Islet precursor cell (in vitro differentiated cells): ENCODE measurements around the gene AHSG.

Source experiments
- DNase-seq: peaks from one replicate; pipeline ENCODE4 v3.0.0-alpha.2; 2018

The AHSG gene

GRCh38 chr3:186594591-186595113 lies 18.2 kb upstream of the AHSG start:
- no peak for DNase-seq

- peak; percentile 87 for DNase-seq
Observed at GRCh38 chr3:186596568-186597287, 16.1 kb upstream of the AHSG start.

- peak; percentile 81 for DNase-seq
Observed at GRCh38 chr3:186598108-186598784, 14.6 kb upstream of the AHSG start.

GRCh38 chr3:186598794-186599141 lies 14.1 kb upstream of the AHSG start:
- DNase-seq: no peak

- DNase-seq: no peak
Observed at GRCh38 chr3:186599142-186599784, 13.6 kb upstream of the AHSG start.

GRCh38 chr3:186599785-186600166 lies 13.1 kb upstream of the AHSG start:
- DNase-seq: no peak

- no peak for DNase-seq
Observed at GRCh38 chr3:186600896-186601295, 12.0 kb upstream of the AHSG start.

- DNase-seq: no peak
Observed at GRCh38 chr3:186603159-186603558, 9.7 kb upstream of the AHSG start.

- no peak for DNase-seq
Observed at GRCh38 chr3:186605078-186605477, 7.8 kb upstream of the AHSG start.

GRCh38 chr3:186605561-186606545 lies 7.0 kb upstream of the AHSG start:
- no peak for DNase-seq

GRCh38 chr3:186608624-186609215 lies 4.1 kb upstream of the AHSG start:
- DNase-seq: no peak

GRCh38 chr3:186609247-186609868 lies 3.5 kb upstream of the AHSG start:
- DNase-seq: no peak

GRCh38 chr3:186612065-186612464 lies 795 bp upstream of the AHSG start:
- no peak for DNase-seq

GRCh38 chr3:186613637-186614265 lies 891 bp downstream of the AHSG start:
- no peak for DNase-seq

- no peak for DNase-seq
Observed at GRCh38 chr3:186614266-186614596, 1.4 kb downstream of the AHSG start.

- peak; percentile 90 for DNase-seq
Observed at GRCh38 chr3:186614597-186615483, 2.0 kb downstream of the AHSG start.

- DNase-seq: no peak
Observed at GRCh38 chr3:186616299-186616617, 3.4 kb downstream of the AHSG start.

GRCh38 chr3:186617036-186617946 lies 4.4 kb downstream of the AHSG start:
- peak; percentile 92 for DNase-seq

GRCh38 chr3:186618318-186618938 lies 5.6 kb downstream of the AHSG start:
- DNase-seq: no peak
